ENCODE results near the gene ZSCAN5B. TPM values are rescaled to one million over a fixed set of nuclear protein-coding genes. Genes with fewer than 3 reads are reported as not detected.

Gene ZSCAN5B
- polyA plus RNA-seq, 1 of the 3 experiments (the other 2 are of a cell fraction): not detected

DNA sequence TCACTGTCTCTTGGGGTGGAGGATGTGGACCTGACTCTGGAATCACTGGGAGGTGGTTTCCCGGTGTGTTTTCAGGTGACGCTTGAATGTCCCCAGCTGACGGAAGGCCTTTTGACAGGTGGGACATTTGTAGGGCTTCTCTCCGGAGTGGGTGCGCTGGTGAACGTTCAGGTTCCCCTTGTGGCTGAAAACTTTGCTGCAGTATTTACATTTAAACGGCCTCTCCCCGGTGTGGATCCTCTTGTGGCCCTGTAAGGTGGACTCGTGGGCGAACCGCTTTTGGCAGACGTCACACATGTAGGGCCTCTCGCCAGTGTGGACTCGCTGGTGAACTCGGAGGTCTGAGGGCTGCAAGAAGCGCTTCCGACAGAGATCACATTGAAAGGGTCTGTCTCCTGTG is 7.8 kb downstream of the ZSCAN5B start:
- no peaks in the 10 kb centered on the region for H3K4me1 ChIP-seq (ENCODE audit: control insufficient read depth in 1 of 2, insufficient read depth in 2 of 2, low read depth in 1 of 2, low read length in 1 of 2)
- no peaks in the 10 kb centered on the region for H3K9me3 ChIP-seq
- 30% methylated on average over 17 of the region's 17 CpGs for WGBS (ENCODE audit: low lambda C conversion rate)
- no peaks in the 10 kb centered on the region for H3K36me3 ChIP-seq (replicated peaks in 1 of 2; ENCODE audit: control insufficient read depth in 1 of 2, insufficient read depth in 2 of 2, low read length in 1 of 2)
- H3K27ac ChIP-seq (ENCODE audit: low read depth in 2 of 2, low read length in 1 of 2): no peak overlapping the region
- DNase-seq: no peak
- H3F3A ChIP-seq (replicated peaks; ENCODE audit: insufficient read depth): no peaks in the 10 kb centered on the region
- no peak overlapping the region for H2AFZ ChIP-seq (ENCODE audit: low read depth)
- peaks cover 41% of the 10 kb centered on the region; the same call in 1 of the 2 replicates for H3K27me3 ChIP-seq (ENCODE audit: insufficient read depth)
- H3K4me3 ChIP-seq (ENCODE audit: low read depth in 2 of 2, low read length in 1 of 2): no peak overlapping the region
- POLR2A ChIA-PET: no interaction called here
- H3K4me2 ChIP-seq: no peak overlapping the region
- TF ChIP-seq SMC3 (IDR thresholded peaks at IDR 0.05; ENCODE audit: low read depth, low read length): no peak
- TF ChIP-seq MEF2A (IDR thresholded peaks at IDR 0.05; ENCODE audit: borderline replicate concordance, low read depth): no peak
- no peak overlapping the region for H3K9ac ChIP-seq
- H4K20me1 ChIP-seq (ENCODE audit: insufficient read depth): no peaks in the 10 kb centered on the region
- H3K79me2 ChIP-seq (ENCODE audit: insufficient read depth): no peaks in the 10 kb centered on the region
- no peaks in the 10 kb centered on the region for H3K9me2 ChIP-seq
- CTCF ChIA-PET: interaction anchor here (1.5 kb wide), 1 partner anchor 144 kb away, joined by 4 read pairs; no protein-coding TSS in a partner anchor

DNA sequence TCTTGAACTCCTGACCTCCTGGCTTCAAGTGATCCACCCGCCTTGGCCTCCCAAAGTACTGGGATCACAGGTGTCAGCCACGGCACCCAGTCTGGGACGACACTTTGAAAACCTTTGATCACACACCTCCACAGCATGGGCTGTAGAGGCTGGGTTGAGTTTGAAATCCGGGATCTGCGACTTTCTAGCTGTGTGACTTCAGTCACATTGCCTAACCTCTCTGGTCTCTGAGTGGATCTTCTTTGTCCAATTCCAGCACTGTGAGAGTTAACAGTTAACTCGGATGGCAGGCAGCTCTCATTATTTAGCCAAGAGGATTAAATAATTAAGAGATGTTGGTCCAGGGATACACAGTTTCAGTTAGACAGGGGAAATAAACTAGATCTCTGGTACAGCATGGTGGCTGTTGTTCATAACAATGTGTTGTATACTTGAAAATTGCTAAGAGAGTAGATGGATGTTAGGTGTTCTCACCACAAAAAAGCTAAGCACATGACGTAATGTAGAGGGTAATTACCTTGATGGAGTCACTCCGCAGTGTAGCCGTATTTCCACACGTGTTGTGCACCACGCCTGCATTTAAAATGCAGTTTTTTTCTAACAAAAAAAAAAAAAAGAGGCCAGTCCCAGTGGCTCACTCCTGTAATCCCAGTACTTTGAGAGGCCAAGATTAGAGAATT is 19.9 kb downstream of the ZSCAN5B start:
- Histone ChIP-seq H3K9me3 (no peaks in the 10 kb centered on the region), H3K9ac (no peak overlapping the region), H3K4me3 (ENCODE audit: low read depth in 2 of 2, low read length in 1 of 2) (no peak overlapping the region), H4K20me1 (ENCODE audit: insufficient read depth) (no peaks in the 10 kb centered on the region), H3K27me3 (ENCODE audit: insufficient read depth) (peaks cover 86% of the 10 kb centered on the region), H3K4me1 (ENCODE audit: control insufficient read depth in 1 of 2, insufficient read depth in 2 of 2, low read depth in 1 of 2, low read length in 1 of 2) (no peaks in the 10 kb centered on the region), H3K36me3 (replicated peaks in 1 of 2; ENCODE audit: control insufficient read depth in 1 of 2, insufficient read depth in 2 of 2, low read length in 1 of 2) (no peaks in the 10 kb centered on the region), H3K4me2 (no peak overlapping the region), H3F3A (replicated peaks; ENCODE audit: insufficient read depth) (no peaks in the 10 kb centered on the region), H3K79me2 (ENCODE audit: insufficient read depth) (no peaks in the 10 kb centered on the region), H2AFZ (ENCODE audit: low read depth) (no peak overlapping the region), H3K27ac (ENCODE audit: low read depth in 2 of 2, low read length in 1 of 2) (no peak overlapping the region), H3K9me2 (no peaks in the 10 kb centered on the region)
- no peak for DNase-seq
- ChIA-PET CTCF (interaction anchor here (1.5 to 2.8 kb wide), 5 partner anchors 15 to 156 kb away, joined by 4 to 11 read pairs (median 8); no protein-coding TSS in a partner anchor), POLR2A (no interaction called here)
- 15% methylated on average over 11 of the region's 11 CpGs for WGBS (ENCODE audit: low lambda C conversion rate)
- TF ChIP-seq EZH2phosphoT487 (IDR thresholded peaks at IDR 0.05; ENCODE audit: borderline replicate concordance, low read depth): no peak
- TF ChIP-seq NFIC (IDR thresholded peaks at IDR 0.05; ENCODE audit: borderline replicate concordance): no peak
- TF ChIP-seq PBX3 (IDR thresholded peaks at IDR 0.05): no peak
- TF ChIP-seq IRF3 (IDR thresholded peaks at IDR 0.05; ENCODE audit: low read depth, low read length): no peak
- TF ChIP-seq SMC3 (IDR thresholded peaks at IDR 0.05; ENCODE audit: low read depth, low read length): no peak
- no peak for TF ChIP-seq FOXM1 (IDR thresholded peaks at IDR 0.05; ENCODE audit: low read depth)
- TF ChIP-seq JUND (IDR thresholded peaks at IDR 0.05): no peak
- TF ChIP-seq TEAD4 (IDR thresholded peaks at IDR 0.05; ENCODE audit: borderline replicate concordance, insufficient read depth): no peak
- TF ChIP-seq CTCF (IDR thresholded peaks at IDR 0.05): no peak
- TF ChIP-seq, protein P1, sequence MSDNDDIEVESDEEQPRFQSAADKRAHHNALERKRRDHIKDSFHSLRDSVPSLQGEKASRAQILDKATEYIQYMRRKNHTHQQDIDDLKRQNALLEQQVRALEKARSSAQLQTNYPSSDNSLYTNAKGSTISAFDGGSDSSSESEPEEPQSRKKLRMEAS (IDR thresholded peaks at IDR 0.05; ENCODE audit: low read depth): no peak
